SK-N-SH (cell line): ENCODE results near the gene ALKBH8. TPM values are rescaled to one million over a fixed set of nuclear protein-coding genes. Genes with fewer than 3 reads are reported as not detected.
A peak's percentile ranks its signal among the peaks of the same experiment; 100 is the strongest.

ENCODE experiments used
- CTCF ChIA-PET: fragments of 300-600, 350-600 bp; formaldehyde crosslinking; extraction: SDS; loops from one replicate; lab custom pipeline; 2021; lab: Yijun Ruan, JAX
- POLR2A ChIA-PET: fragments of 350-600 bp; sonication (Branson Sonifier 250); formaldehyde crosslinking; extraction: SDS; loops from one replicate; lab custom pipeline; 2020; ENCODE audit warnings: antibody characterized with exemption, inconsistent platforms; lab: Yijun Ruan, JAX
- DNase-seq: peaks from one replicate; pipeline ENCODE4 v3.0.0; 2012
- H2AFZ ChIP-seq: fragments of 200-600 bp; sonication (generic); 2 replicates; pipeline ENCODE4 v1.8.1; 2016; ENCODE audit warnings: antibody characterized with exemption, mild to moderate bottlenecking, low read depth
- H3F3A ChIP-seq: fragments of 200-600 bp; sonication (generic); replicated peaks from 2 replicates; pipeline ENCODE3; 2016; ENCODE audit warnings: antibody characterized with exemption, mild to moderate bottlenecking; ENCODE audit not compliant: insufficient read depth
- H3K27ac ChIP-seq, 2 experiments: fragments of 200-500 bp in 1 of 2; fragments of 200-600 bp in 1 of 2; sonication (Bioruptor generic) in 1 of 2; sonication (generic), shearing (Covaris generic) in 1 of 2; 2 replicates each; pipeline versions ENCODE4 v1.5.1 to v1.6.1; 2014 to 2016; ENCODE audit warnings: low read depth in 2 of 2, inconsistent platforms in 1 of 2, low read length in 1 of 2, mild to moderate bottlenecking in 1 of 2, mixed read lengths in 1 of 2
- H3K27me3 ChIP-seq: fragments of 200-600 bp; sonication (generic), shearing (Covaris generic); 2 replicates; pipeline ENCODE4 v1.6.1; 2016; ENCODE audit warnings: mixed run types; ENCODE audit not compliant: insufficient read depth
- H3K36me3 ChIP-seq, 2 experiments: fragments of 200-500 bp in 1 of 2; fragments of 200-600 bp in 1 of 2; sonication (Bioruptor generic) in 1 of 2; sonication (generic) in 1 of 2; replicated peaks in 1 of 2; 2 replicates each; pipeline versions ENCODE3 to v1.5.1; 2014 to 2016; ENCODE audit warnings: low read length in 1 of 2, mild to moderate bottlenecking in 1 of 2; ENCODE audit not compliant: insufficient read depth in 2 of 2, control insufficient read depth in 1 of 2
- H3K4me1 ChIP-seq, 2 experiments: fragments of 200-500 bp in 1 of 2; fragments of 200-600 bp in 1 of 2; sonication (Bioruptor generic) in 1 of 2; sonication (generic), shearing (Covaris generic) in 1 of 2; 2 replicates each; pipeline versions ENCODE4 v1.5.1 to v1.6.1; 2014 to 2016; ENCODE audit warnings: low read depth in 1 of 2, low read length in 1 of 2, mixed run types in 1 of 2; ENCODE audit not compliant: insufficient read depth in 2 of 2, control insufficient read depth in 1 of 2
- H3K4me2 ChIP-seq: fragments of 200-600 bp; sonication (generic), shearing (Covaris generic); 2 replicates; pipeline ENCODE4 v1.6.1; 2017; ENCODE audit warnings: mixed run types
- H3K4me3 ChIP-seq, 2 experiments: fragments of 200-500 bp in 1 of 2; fragments of 200-600 bp in 1 of 2; sonication (Bioruptor generic) in 1 of 2; sonication (generic), shearing (Covaris generic) in 1 of 2; 2 replicates each; pipeline versions ENCODE4 v1.5.1 to v1.8.1; 2014 to 2016; ENCODE audit warnings: low read depth in 2 of 2, inconsistent platforms in 1 of 2, low read length in 1 of 2, mild to moderate bottlenecking in 1 of 2, mixed read lengths in 1 of 2, moderate library complexity in 1 of 2
- H3K79me2 ChIP-seq: fragments of 200-600 bp; sonication (generic); 2 replicates; pipeline ENCODE4 v1.8.1; 2017; ENCODE audit warnings: mild to moderate bottlenecking; ENCODE audit not compliant: insufficient read depth
- H3K9ac ChIP-seq: fragments of 200-600 bp; sonication (generic); 2 replicates; pipeline ENCODE4 v1.6.1; 2017; ENCODE audit warnings: mixed run types
- H3K9me2 ChIP-seq: fragments of 200-600 bp; sonication (generic); 2 replicates; pipeline ENCODE4 v1.6.1; 2017; ENCODE audit warnings: mixed run types
- H3K9me3 ChIP-seq: fragments of 200-600 bp; sonication (generic); 2 replicates; pipeline ENCODE4 v1.6.1; 2017; ENCODE audit warnings: mixed run types, mild to moderate bottlenecking, moderate library complexity
- H4K20me1 ChIP-seq: fragments of 200-600 bp; sonication (generic); 2 replicates; pipeline ENCODE4 v1.6.1; 2017; ENCODE audit warnings: mild to moderate bottlenecking, mixed run types; ENCODE audit not compliant: insufficient read depth
- CTCF ChIP-seq: fragments of 200-600 bp; sonication (generic); IDR thresholded peaks from 2 replicates; pipeline ENCODE4 v1.6.1; 2017; ENCODE audit warnings: antibody characterized with exemption, mild to moderate bottlenecking, moderate library complexity
- EP300 ChIP-seq, 2 experiments: IDR thresholded peaks; 2 replicates each; pipeline versions ENCODE4 v1.4.0 to v1.6.1; 2012; ENCODE audit warnings: borderline replicate concordance in 1 of 2, low read depth in 1 of 2, low read length in 1 of 2
- GABPA ChIP-seq: IDR thresholded peaks from 2 replicates; pipeline ENCODE4 v1.4.0; 2012; ENCODE audit warnings: low read depth, mild to moderate bottlenecking
- IRF3 ChIP-seq: fragments of 150-350 bp; IDR thresholded peaks from 2 replicates; pipeline ENCODE4 v1.6.1; 2016; ENCODE audit warnings: mild to moderate bottlenecking, low read depth, low read length
- JUND ChIP-seq: IDR thresholded peaks from 2 replicates; pipeline ENCODE4 v1.4.0; 2012
- MAX ChIP-seq: IDR thresholded peaks from 2 replicates; pipeline ENCODE4 v1.4.0; 2012; ENCODE audit warnings: low read depth
- MXI1 ChIP-seq: IDR thresholded peaks from 2 replicates; pipeline ENCODE4 v1.6.1; 2012; ENCODE audit warnings: mild to moderate bottlenecking, low read depth, low read length, improper control_type of control experiment
- NRF1 ChIP-seq: IDR thresholded peaks from 2 replicates; pipeline ENCODE4 v1.6.1; 2012; ENCODE audit warnings: low read depth, mild to moderate bottlenecking, low read length
- PBX3 ChIP-seq: IDR thresholded peaks from 2 replicates; pipeline ENCODE4; 2012
- RCOR1 ChIP-seq: fragments of 150-350 bp; IDR thresholded peaks from 2 replicates; pipeline ENCODE4 v1.6.1; 2017; ENCODE audit warnings: antibody characterized with exemption, low read length
- RXRA ChIP-seq: IDR thresholded peaks from 2 replicates; pipeline ENCODE4 v1.4.0; 2012; ENCODE audit warnings: low read depth, mild to moderate bottlenecking, borderline replicate concordance
- SIN3A ChIP-seq: IDR thresholded peaks from 2 replicates; pipeline ENCODE4 v1.6.1; 2012; ENCODE audit warnings: low read depth, mild to moderate bottlenecking, low read length, moderate library complexity, borderline replicate concordance
- SMC3 ChIP-seq: IDR thresholded peaks from 2 replicates; pipeline ENCODE4 v1.6.1; 2012; ENCODE audit warnings: low read depth, low read length, improper control_type of control experiment
- TAF1 ChIP-seq: IDR thresholded peaks from 2 replicates; pipeline ENCODE4 v1.6.1; 2012; ENCODE audit warnings: low read depth, mild to moderate bottlenecking, low read length, moderate library complexity, borderline replicate concordance
- TCF12 ChIP-seq: IDR thresholded peaks from 2 replicates; pipeline ENCODE4 v1.4.0; 2012
- TEAD4 ChIP-seq: IDR thresholded peaks from 2 replicates; pipeline ENCODE4 v1.4.0; 2012; ENCODE audit warnings: mild to moderate bottlenecking, borderline replicate concordance; ENCODE audit not compliant: insufficient read depth
- USF2 ChIP-seq: fragments of 150-350 bp; IDR thresholded peaks from 2 replicates; pipeline ENCODE4 v1.6.1; 2017; ENCODE audit warnings: antibody characterized with exemption, low read length, low read depth, borderline replicate concordance
- WGBS: methylation state at CpG from one replicate; pipeline ENCODE4 v1.1.6; 2017; ENCODE audit warnings: low lambda C conversion rate; 5-methylcytosine and 5-hydroxymethylcytosine counted together
- polyA plus RNA-seq, 3 experiments: library from polyadenylated mRNA; depleted of rRNA; stranded (reverse); fragments of >200 nt; gene quantifications; 2 replicates each; pipeline ENCODE4 v1.2.3, GENCODE V29; 2012

Gene ALKBH8
- polyA plus RNA-seq, 1 of the 3 experiments (the other 2 are of a cell fraction) = 2.4 TPM

GRCh38 chr11:107564877-107565218 is 687 bp downstream of the ALKBH8 start:
- Histone ChIP-seq H3K36me3 (peaks cover 3 to 8% of the 10 kb centered on the region in 2 experiments), H2AFZ (peak overlapping the region; percentile 99), H3F3A (peaks cover 41% of the 10 kb centered on the region), H3K4me3 (peak overlapping the region; percentile 86 to 95), H3K9me2 (no peaks in the 10 kb centered on the region), H3K27ac (peak overlapping the region; percentile 73 to 87; a peak in 3 of 4 replicates), H4K20me1 (no peaks in the 10 kb centered on the region), H3K4me2 (peak overlapping the region; percentile 77), H3K4me1 (peaks cover 31 to 46% of the 10 kb centered on the region in 2 experiments), H3K9me3 (no peaks in the 10 kb centered on the region), H3K9ac (peak overlapping the region; percentile 70), H3K79me2 (peaks cover 27% of the 10 kb centered on the region; the same call in 1 of the 2 replicates), H3K27me3 (no peaks in the 10 kb centered on the region)
- DNase-seq = no peak
- 20% methylated on average over 6 of the region's 6 CpGs for WGBS
- no peak for TF ChIP-seq USF2
- TF ChIP-seq SIN3A = no peak
- TF ChIP-seq RXRA = no peak
- TF ChIP-seq TEAD4 = no peak
- TF ChIP-seq TAF1 = no peak
- TF ChIP-seq IRF3 = no peak
- TF ChIP-seq EP300 (IDR thresholded peaks at IDR 0.05; ENCODE audit: borderline replicate concordance in 1 of 2, low read depth in 1 of 2, low read length in 1 of 2) = no peak
- TF ChIP-seq CTCF = no peak
- TF ChIP-seq TCF12 = no peak
- TF ChIP-seq MAX = no peak
- TF ChIP-seq MXI1 = no peak
- no peak for TF ChIP-seq JUND
- TF ChIP-seq PBX3 = no peak
- TF ChIP-seq SMC3 = no peak
- TF ChIP-seq NRF1 = no peak
- no peak for TF ChIP-seq GABPA
- TF ChIP-seq RCOR1 = no peak
- CTCF ChIA-PET = interaction anchor here (0.7 to 8.6 kb wide), 12 partner anchors 8 to 206 kb away, joined by 3 to 110 read pairs (median 4); no protein-coding TSS in a partner anchor
- POLR2A ChIA-PET = no interaction called here
